Spleen (tissue), 11 donors: ENCODE measurements around the gene GSDME. TPM values are rescaled to one million over a fixed set of nuclear protein-coding genes. Genes with fewer than 3 reads are reported as not detected.

ENCODE experiments used
- DNase-seq: peaks from one replicate; pipeline ENCODE4 v3.0.0-alpha.2; 2020
- H3K27ac ChIP-seq, 8 donors: fragments of 200-600 bp; sonication (generic) in 7 of 8; 1 replicate in 4 of 8; 2 replicates in 4 of 8; pipeline versions ENCODE4 v1.5.0 to v1.8.0; 2016 to 2021; ENCODE audit warnings: inconsistent platforms in 4 of 8, mild to moderate bottlenecking in 4 of 8, moderate library complexity in 1 of 8
- H3K27me3 ChIP-seq, 7 donors: fragments of 200-600 bp; sonication (generic) in 6 of 7; replicated peaks in 1 of 7; 1 replicate in 4 of 7; 2 replicates in 3 of 7; pipeline versions ENCODE4 v1.5.0 to v1.8.0; 2016 to 2021; ENCODE audit warnings: inconsistent platforms in 3 of 7, mild to moderate bottlenecking in 1 of 7
- H3K36me3 ChIP-seq, 6 donors: fragments of 200-600 bp; sonication (generic) in 5 of 6; 1 replicate in 4 of 6; 2 replicates in 2 of 6; pipeline versions ENCODE4 v1.5.0 to v1.8.0; 2016 to 2021; ENCODE audit warnings: inconsistent platforms in 2 of 6
- H3K4me1 ChIP-seq, 6 donors: fragments of 200-600 bp; sonication (generic) in 5 of 6; 1 replicate in 3 of 6; 2 replicates in 3 of 6; pipeline versions ENCODE4 v1.5.0 to v1.8.0; 2016 to 2021; ENCODE audit warnings: inconsistent platforms in 3 of 6
- H3K4me3 ChIP-seq, 8 donors: fragments of 200-600 bp; sonication (generic) in 7 of 8; 1 replicate in 4 of 8; 2 replicates in 4 of 8; pipeline versions ENCODE4 v1.5.0 to v1.8.0; 2016 to 2021; ENCODE audit warnings: inconsistent platforms in 4 of 8, mild to moderate bottlenecking in 4 of 8, moderate library complexity in 2 of 8
- H3K9me3 ChIP-seq, 8 donors: fragments of 200-600 bp; sonication (generic) in 7 of 8; 1 replicate in 4 of 8; 2 replicates in 4 of 8; pipeline versions ENCODE4 v1.5.0 to v1.8.0; 2016 to 2021; ENCODE audit warnings: inconsistent platforms in 4 of 8
- CTCF ChIP-seq, 11 experiments: fragments of 200-600 bp in 7 of 11; fragments of 450-650 bp in 4 of 11; sonication (generic) in 4 of 11; IDR thresholded peaks in 8 of 11; conservative IDR thresholded peaks in 3 of 11; 1 replicate in 7 of 11; 2 replicates in 4 of 11; pipeline versions ENCODE4 v1.4.0 to v1.8.0; 2016 to 2021; ENCODE audit warnings: antibody characterized with exemption in 11 of 11, inconsistent platforms in 4 of 11, mild to moderate bottlenecking in 1 of 11
- POLR2A ChIP-seq, 3 donors: fragments of 450-650 bp; IDR thresholded peaks; one replicate each; pipeline ENCODE4 v1.5.1; 2017; ENCODE audit warnings: antibody characterized with exemption in 3 of 3, mild to moderate bottlenecking in 1 of 3
- POLR2AphosphoS5 ChIP-seq, 3 donors: sonication (generic); formaldehyde crosslinking; IDR thresholded peaks; one replicate each; pipeline ENCODE4 v1.5.1; 2017; ENCODE audit warnings: antibody characterized with exemption in 3 of 3
- WGBS, 5 donors: extraction: QIAGEN DNeasy Blood & Tissue Kit in 3 of 5; methylation state at CpG; one replicate each; pipeline versions ENCODE4 v1.1.5 to v1.1.7; 2013 to 2018; 5-methylcytosine and 5-hydroxymethylcytosine counted together
- intact Hi-C: fragments of 100-400 bp; cut with DNase I; formaldehyde crosslinking; loops from one replicate; pipeline ENCODE4 v1.15.0; 2023; ENCODE audit warnings: low total_unique reads
- polyA plus RNA-seq, 3 donors: library from polyadenylated mRNA; stranded (reverse); fragments of 200-250 nt; gene quantifications; one replicate each; pipeline ENCODE4 v1.2.1, GENCODE V29; 2013
- total RNA-seq, 7 donors: library from RNA; depleted of rRNA in 3 of 7; stranded (reverse); fragments of >200 nt in 3 of 7; fragmentation: NEBNext Ultra II Directional in 4 of 7; extraction: Animal tissue kit (Norgen Biotek cat#: 25700) in 4 of 7; gene quantifications; one replicate each; pipeline versions ENCODE4 v1.1.0 to v1.2.1, GENCODE V29; 2016 to 2021
- donor health status: healthy with polysubstance abuse.
- donor health status: DM: no; HTN: no; CAD: no; lungs with moderate emphysema.
- donor health status: DM: no; HTN: no; CAD: no.
- donor health status: Bipolar disorder and iron deficiency.
- donor health status: healthy.
- donor health status: DM: no; HTN: no; CAD: no.
- donor health status: DM: yes; HTN: yes; CAD: no.

The GSDME gene
- total and polyA plus RNA-seq, 10 donors: 2.3 to 9.7 (median 4.2) TPM

- DNase-seq: no peak
- Histone ChIP-seq H3K36me3 (no peaks in the 10 kb centered on the region), H3K9me3 (no peaks in the 10 kb centered on the region), H3K27me3 (peaks cover 0 to 3% (median 0%) of the 10 kb centered on the region in 7 donors), H3K4me1 (no peaks in the 10 kb centered on the region), H3K27ac (no peak overlapping the region), H3K4me3 (no peak overlapping the region)
- 89 to 96% (median 95%) methylated on average over 3 of the region's 3 CpGs for WGBS, 5 donors
- TF ChIP-seq POLR2A (IDR thresholded peaks at IDR 0.05) (no peak), POLR2AphosphoS5 (IDR thresholded peaks at IDR 0.05) (no peak), CTCF (IDR thresholded peaks at IDR 0.05 in 8 of 11, conservative IDR thresholded peaks at IDR 0.05 in 3 of 11) (no peak)
- intact Hi-C loops: no loop called here
Observed at GRCh38 chr7:24750441-24751055, 6.7 kb downstream of the GSDME start.

- WGBS, 5 donors: 64 to 94% (median 87%) methylated on average over 2 of the region's 2 CpGs
- Histone ChIP-seq H3K27me3 (no peaks in the 10 kb centered on the region), H3K4me1 (no peaks in the 10 kb centered on the region), H3K27ac (no peak overlapping the region), H3K9me3 (no peaks in the 10 kb centered on the region), H3K36me3 (no peaks in the 10 kb centered on the region), H3K4me3 (no peak overlapping the region)
- intact Hi-C loops: no loop called here
- TF ChIP-seq CTCF (IDR thresholded peaks at IDR 0.05 in 8 of 11, conservative IDR thresholded peaks at IDR 0.05 in 3 of 11) (no peak), POLR2AphosphoS5 (IDR thresholded peaks at IDR 0.05) (no peak), POLR2A (IDR thresholded peaks at IDR 0.05) (no peak)
- DNase-seq: no peak
Observed at GRCh38 chr7:24748521-24748920, 8.7 kb downstream of the GSDME start.

- Histone ChIP-seq H3K36me3 (no peaks in the 10 kb centered on the region), H3K27ac (no peak overlapping the region), H3K4me1 (no peaks in the 10 kb centered on the region), H3K9me3 (no peaks in the 10 kb centered on the region), H3K27me3 (peaks cover 0 to 6% (median 0%) of the 10 kb centered on the region in 7 donors), H3K4me3 (no peak overlapping the region)
- intact Hi-C loops: no loop called here
- DNase-seq: no peak
- no peak for TF ChIP-seq POLR2AphosphoS5 (IDR thresholded peaks at IDR 0.05)
- TF ChIP-seq POLR2A (IDR thresholded peaks at IDR 0.05): no peak
- no peak for TF ChIP-seq CTCF (IDR thresholded peaks at IDR 0.05 in 8 of 11, conservative IDR thresholded peaks at IDR 0.05 in 3 of 11)
Observed at GRCh38 chr7:24745355-24745754, 11.9 kb downstream of the GSDME start.

GRCh38 chr7:24743471-24743870, 13.8 kb downstream of the GSDME start:
- intact Hi-C loops: no loop called here
- H3K4me3 ChIP-seq: no peak overlapping the region
- TF ChIP-seq POLR2AphosphoS5 (IDR thresholded peaks at IDR 0.05): no peak
- no peak for TF ChIP-seq CTCF (IDR thresholded peaks at IDR 0.05 in 8 of 11, conservative IDR thresholded peaks at IDR 0.05 in 3 of 11)
- no peak for TF ChIP-seq POLR2A (IDR thresholded peaks at IDR 0.05)
- H3K36me3 ChIP-seq: no peaks in the 10 kb centered on the region
- DNase-seq: no peak
- H3K27me3 ChIP-seq: peaks cover 0 to 6% (median 0%) of the 10 kb centered on the region in 7 donors
- no peaks in the 10 kb centered on the region for H3K4me1 ChIP-seq
- no peak overlapping the region for H3K27ac ChIP-seq
- WGBS, 5 donors: 83 to 93% (median 87%) methylated on average over 6 of the region's 6 CpGs
- H3K9me3 ChIP-seq: peaks cover 0 to 11% (median 5%) of the 10 kb centered on the region in 8 donors
